Liver (tissue), 3 donors: Measurements from ENCODE around the gene WEE1.

Experiments
- EGR1 ChIP-seq, 2 donors: IDR thresholded peaks; 2 replicates each; pipeline ENCODE4 v1.6.1; 2016 to 2018; ENCODE audit warnings: antibody characterized with exemption in 2 of 2, low read depth in 2 of 2
- GABPA ChIP-seq, 2 donors: IDR thresholded peaks in 1 of 2; conservative IDR thresholded peaks in 1 of 2; 2 replicates each; pipeline ENCODE4 v1.6.1; 2016; ENCODE audit warnings: antibody characterized with exemption in 2 of 2, mild to moderate bottlenecking in 1 of 2, moderate library complexity in 1 of 2
- JUND ChIP-seq, 2 donors: IDR thresholded peaks; 2 replicates each; pipeline ENCODE4 v1.6.1; 2016; ENCODE audit warnings: antibody characterized with exemption in 2 of 2
- RAD21 ChIP-seq, 2 donors: IDR thresholded peaks; 2 replicates each; pipeline ENCODE4 v1.6.1; 2016; ENCODE audit warnings: antibody characterized with exemption in 2 of 2, mild to moderate bottlenecking in 2 of 2
- TF ChIP-seq, protein P1 (sequence below): fragments of 150-350 bp; IDR thresholded peaks from 2 replicates; pipeline ENCODE4 v1.5.1; 2017; ENCODE audit warnings: improper control_type of control experiment, low read depth, low read length; ENCODE audit not compliant: missing input control
- TF ChIP-seq, protein P2 (sequence below): IDR thresholded peaks from 2 replicates; pipeline ENCODE4 v1.6.1; 2016; ENCODE audit warnings: antibody characterized with exemption
- TF ChIP-seq, protein P3 (sequence below): IDR thresholded peaks from 2 replicates; pipeline ENCODE4 v1.6.1; 2016; ENCODE audit warnings: antibody characterized with exemption
- donor health status: healthy.
- donor health status: healthy.

DNA sequence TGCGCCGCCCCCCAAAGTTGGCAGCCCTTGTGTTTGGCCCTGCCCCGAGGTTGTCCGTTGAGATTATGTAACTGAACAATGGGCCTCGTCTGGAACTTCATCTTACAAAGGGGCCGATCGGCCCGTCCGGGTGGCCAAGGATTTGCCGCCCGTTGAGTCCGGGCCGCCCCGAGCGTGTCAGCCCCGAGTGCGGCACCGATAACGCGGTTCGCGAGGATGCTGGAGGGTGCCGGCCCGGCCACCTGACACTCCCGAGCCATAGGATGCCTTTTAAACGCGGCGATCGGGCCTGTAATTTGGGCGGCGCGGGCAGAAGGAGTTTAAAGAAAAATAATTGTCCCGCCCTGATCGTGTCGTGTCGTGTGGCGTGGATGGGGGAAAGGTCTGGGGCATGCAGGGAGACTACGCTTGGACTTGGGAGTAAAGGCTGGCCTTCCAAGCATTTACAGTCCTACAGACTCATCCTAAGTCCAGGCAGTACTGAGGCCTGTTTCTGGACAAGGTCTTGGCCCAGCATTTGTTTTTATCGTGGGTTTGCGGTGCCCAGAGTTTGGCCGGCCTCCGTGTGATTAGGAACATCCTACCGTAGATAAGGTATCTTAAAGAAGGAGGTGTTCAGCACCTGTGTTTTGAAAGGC, 1.3 kb downstream of the WEE1 start:
- TF ChIP-seq, protein P1, sequence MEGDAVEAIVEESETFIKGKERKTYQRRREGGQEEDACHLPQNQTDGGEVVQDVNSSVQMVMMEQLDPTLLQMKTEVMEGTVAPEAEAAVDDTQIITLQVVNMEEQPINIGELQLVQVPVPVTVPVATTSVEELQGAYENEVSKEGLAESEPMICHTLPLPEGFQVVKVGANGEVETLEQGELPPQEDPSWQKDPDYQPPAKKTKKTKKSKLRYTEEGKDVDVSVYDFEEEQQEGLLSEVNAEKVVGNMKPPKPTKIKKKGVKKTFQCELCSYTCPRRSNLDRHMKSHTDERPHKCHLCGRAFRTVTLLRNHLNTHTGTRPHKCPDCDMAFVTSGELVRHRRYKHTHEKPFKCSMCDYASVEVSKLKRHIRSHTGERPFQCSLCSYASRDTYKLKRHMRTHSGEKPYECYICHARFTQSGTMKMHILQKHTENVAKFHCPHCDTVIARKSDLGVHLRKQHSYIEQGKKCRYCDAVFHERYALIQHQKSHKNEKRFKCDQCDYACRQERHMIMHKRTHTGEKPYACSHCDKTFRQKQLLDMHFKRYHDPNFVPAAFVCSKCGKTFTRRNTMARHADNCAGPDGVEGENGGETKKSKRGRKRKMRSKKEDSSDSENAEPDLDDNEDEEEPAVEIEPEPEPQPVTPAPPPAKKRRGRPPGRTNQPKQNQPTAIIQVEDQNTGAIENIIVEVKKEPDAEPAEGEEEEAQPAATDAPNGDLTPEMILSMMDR, result no peak
- TF ChIP-seq, protein P2, sequence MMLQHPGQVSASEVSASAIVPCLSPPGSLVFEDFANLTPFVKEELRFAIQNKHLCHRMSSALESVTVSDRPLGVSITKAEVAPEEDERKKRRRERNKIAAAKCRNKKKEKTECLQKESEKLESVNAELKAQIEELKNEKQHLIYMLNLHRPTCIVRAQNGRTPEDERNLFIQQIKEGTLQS, result no peak
- TF ChIP-seq RAD21 (IDR thresholded peaks at IDR 0.05) (no peak), EGR1 (IDR thresholded peaks at IDR 0.05; ENCODE audit: low read depth in 2 of 2) (no peak), GABPA (IDR thresholded peaks at IDR 0.05 in 1 of 2, conservative IDR thresholded peaks at IDR 0.05 in 1 of 2) (no peak), JUND (IDR thresholded peaks at IDR 0.05) (no peak)
- TF ChIP-seq, protein P3, sequence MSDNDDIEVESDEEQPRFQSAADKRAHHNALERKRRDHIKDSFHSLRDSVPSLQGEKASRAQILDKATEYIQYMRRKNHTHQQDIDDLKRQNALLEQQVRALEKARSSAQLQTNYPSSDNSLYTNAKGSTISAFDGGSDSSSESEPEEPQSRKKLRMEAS, result no peak
